ENCODE data around the gene RUVBL1.

GRCh38 chr3:128072454-128073184 is 51.0 kb downstream of the RUVBL1 start:
- TF ChIP-seq CTCF (IDR thresholded peaks at IDR 0.05; ENCODE audit: low read depth, low read length) (no peak), EZH2phosphoT487 (IDR thresholded peaks at IDR 0.05; ENCODE audit: low read depth) (no peak)
